HepG2 (cell line): ENCODE data around the gene STARD10. TPM values are rescaled to one million over a fixed set of nuclear protein-coding genes. Genes with fewer than 3 reads are reported as not detected.

Experiments
- AFF4 ChIP-seq: sonication (generic); formaldehyde crosslinking; IDR thresholded peaks from 2 replicates; pipeline ENCODE4 v1.4.0; 2020; ENCODE audit warnings: missing genetic modification reagents
- E2F1 ChIP-seq: sonication (generic); formaldehyde crosslinking; IDR thresholded peaks from 2 replicates; pipeline ENCODE4 v1.5.0; 2020; ENCODE audit warnings: missing genetic modification reagents
- KLF11 ChIP-seq: IDR thresholded peaks from 2 replicates; pipeline ENCODE4 v1.6.1; 2016; ENCODE audit warnings: missing compliant biosample characterization
- MED1 ChIP-seq: sonication (generic); formaldehyde crosslinking; IDR thresholded peaks from 2 replicates; pipeline ENCODE4 v1.4.0; 2020; ENCODE audit warnings: missing genetic modification reagents
- NR2F1 ChIP-seq, 2 experiments: fragments of 450-650 bp in 1 of 2; formaldehyde crosslinking in 1 of 2; IDR thresholded peaks; 2 replicates each; pipeline versions ENCODE4 v1.5.0 to v1.6.1; 2016 to 2020; ENCODE audit warnings: mild to moderate bottlenecking in 1 of 2, missing compliant biosample characterization in 1 of 2, missing genetic modification reagents in 1 of 2, moderate library complexity in 1 of 2
- PATZ1 ChIP-seq: sonication (generic); formaldehyde crosslinking; IDR thresholded peaks from 2 replicates; pipeline ENCODE4 v1.4.0; 2020; ENCODE audit warnings: missing genetic modification reagents
- PAX8 ChIP-seq: sonication (generic); formaldehyde crosslinking; IDR thresholded peaks from 2 replicates; pipeline ENCODE4 v1.8.0; 2022; ENCODE audit warnings: mild to moderate bottlenecking, missing genetic modification reagents, borderline replicate concordance
- SALL1 ChIP-seq: sonication (generic); formaldehyde crosslinking; IDR thresholded peaks from 2 replicates; pipeline ENCODE4 v1.8.0; 2022; ENCODE audit warnings: mild to moderate bottlenecking, missing genetic modification reagents
- SP1 ChIP-seq, 2 experiments: fragments of 450-650 bp in 1 of 2; sonication (generic) in 1 of 2; formaldehyde crosslinking in 1 of 2; IDR thresholded peaks; 2 replicates each; pipeline versions ENCODE4 v1.4.0 to v1.6.1; 2016 to 2020; ENCODE audit warnings: missing genetic modification reagents in 1 of 2
- SP140L ChIP-seq: sonication (generic); formaldehyde crosslinking; IDR thresholded peaks from 2 replicates; pipeline ENCODE4 v1.4.0; 2020; ENCODE audit warnings: missing genetic modification reagents, borderline replicate concordance
- SSRP1 ChIP-seq: IDR thresholded peaks from 2 replicates; pipeline ENCODE4 v1.6.1; 2016; ENCODE audit warnings: control low read depth
- ZBTB43 ChIP-seq: sonication (generic); formaldehyde crosslinking; conservative IDR thresholded peaks from 2 replicates; pipeline ENCODE4 v1.4.0; 2020; ENCODE audit warnings: missing genetic modification reagents
- ZFP37 ChIP-seq: sonication (generic); formaldehyde crosslinking; IDR thresholded peaks from 2 replicates; pipeline ENCODE4 v1.4.0; 2020; ENCODE audit warnings: missing genetic modification reagents, borderline replicate concordance
- ZNF629 ChIP-seq: sonication (generic); formaldehyde crosslinking; conservative IDR thresholded peaks from 2 replicates; pipeline ENCODE4 v1.5.0; 2020; ENCODE audit warnings: missing genetic modification reagents
- ZNF687 ChIP-seq: sonication (generic); formaldehyde crosslinking; IDR thresholded peaks from 2 replicates; pipeline ENCODE4 v1.5.1; 2020; ENCODE audit warnings: mild to moderate bottlenecking, missing genetic modification reagents, moderate library complexity
- polyA plus RNA-seq, 8 experiments: library from polyadenylated mRNA; depleted of rRNA in 3 of 8; stranded (reverse) in 7 of 8; unstranded in 1 of 8; fragments of >200 nt; fragmentation: Illumina TruSeq in 4 of 8; extraction: Trizol in 4 of 8; gene quantifications; 2 replicates each; pipeline versions ENCODE4 v1.2.1 to v1.2.3, GENCODE V29; 2011 to 2016; ENCODE audit warnings: low read depth in 4 of 8, missing spikeins in 1 of 8, mixed read lengths in 1 of 8; ENCODE audit not compliant: insufficient read depth in 1 of 8
- total RNA-seq, 5 experiments: library from RNA; depleted of rRNA; stranded (reverse); fragments of >200 nt; fragmentation: Illumina TruSeq; extraction: Trizol; gene quantifications; 2 replicates each; pipeline ENCODE4 v1.2.3, GENCODE V29; 2016; ENCODE audit warnings: low read depth in 1 of 5

STARD10 gene
- total and polyA plus RNA-seq, 2 of the 13 experiments (the other 11 are each of a cell fraction or from before 2014, with no cell fraction given): 260 to 341 TPM

GRCh38 chr11:72782081-72782920 lies 11.5 kb downstream of the STARD10 start (continued):
- TF ChIP-seq MED1 (CRISPR knock-in tag): peak; percentile 24; the same call in 1 of the 2 replicates
- TF ChIP-seq NR2F1 (CRISPR knock-in tag; IDR thresholded peaks at IDR 0.05): no peak
- TF ChIP-seq SSRP1 (CRISPR knock-in tag): no peak
- TF ChIP-seq SP1 (IDR thresholded peaks at IDR 0.05): no peak
- no peak for TF ChIP-seq SP1 (CRISPR knock-in tag; IDR thresholded peaks at IDR 0.05)
- TF ChIP-seq ZNF687: peak; percentile 83
- TF ChIP-seq E2F1 (CRISPR knock-in tag): no peak
- TF ChIP-seq SALL1 (CRISPR knock-in tag): peak; percentile 43; the same call in 1 of the 2 replicates
- no peak for TF ChIP-seq SP140L (CRISPR knock-in tag)
- no peak for TF ChIP-seq PAX8 (CRISPR knock-in tag)
- TF ChIP-seq KLF11 (CRISPR knock-in tag): no peak
- TF ChIP-seq ZNF629: 0 out of 2 replicates have a peak, but pooled peaks have one; percentile 20
- 0 out of 2 replicates have a peak, but pooled peaks have one; percentile 63 for TF ChIP-seq ZBTB43 (CRISPR knock-in tag)
- TF ChIP-seq PATZ1 (CRISPR knock-in tag): peak; percentile 48
- TF ChIP-seq ZFP37 (CRISPR knock-in tag): no peak
- TF ChIP-seq AFF4 (CRISPR knock-in tag): no peak
